IPS-NIHi11 (cell line): Measurements from ENCODE around the gene COX20.
"Not testable (repeated sequence)": the region's sequence is repeated elsewhere in the genome, so short reads cannot be mapped to it uniquely, and the experiment has no call there.

Experiments used
- DNase-seq: peaks from one replicate; pipeline ENCODE4 v3.0.0; 2012; ENCODE audit warnings: mixed read lengths, low spot score

COX20 gene, protein sequence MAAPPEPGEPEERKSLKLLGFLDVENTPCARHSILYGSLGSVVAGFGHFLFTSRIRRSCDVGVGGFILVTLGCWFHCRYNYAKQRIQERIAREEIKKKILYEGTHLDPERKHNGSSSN

DNA sequence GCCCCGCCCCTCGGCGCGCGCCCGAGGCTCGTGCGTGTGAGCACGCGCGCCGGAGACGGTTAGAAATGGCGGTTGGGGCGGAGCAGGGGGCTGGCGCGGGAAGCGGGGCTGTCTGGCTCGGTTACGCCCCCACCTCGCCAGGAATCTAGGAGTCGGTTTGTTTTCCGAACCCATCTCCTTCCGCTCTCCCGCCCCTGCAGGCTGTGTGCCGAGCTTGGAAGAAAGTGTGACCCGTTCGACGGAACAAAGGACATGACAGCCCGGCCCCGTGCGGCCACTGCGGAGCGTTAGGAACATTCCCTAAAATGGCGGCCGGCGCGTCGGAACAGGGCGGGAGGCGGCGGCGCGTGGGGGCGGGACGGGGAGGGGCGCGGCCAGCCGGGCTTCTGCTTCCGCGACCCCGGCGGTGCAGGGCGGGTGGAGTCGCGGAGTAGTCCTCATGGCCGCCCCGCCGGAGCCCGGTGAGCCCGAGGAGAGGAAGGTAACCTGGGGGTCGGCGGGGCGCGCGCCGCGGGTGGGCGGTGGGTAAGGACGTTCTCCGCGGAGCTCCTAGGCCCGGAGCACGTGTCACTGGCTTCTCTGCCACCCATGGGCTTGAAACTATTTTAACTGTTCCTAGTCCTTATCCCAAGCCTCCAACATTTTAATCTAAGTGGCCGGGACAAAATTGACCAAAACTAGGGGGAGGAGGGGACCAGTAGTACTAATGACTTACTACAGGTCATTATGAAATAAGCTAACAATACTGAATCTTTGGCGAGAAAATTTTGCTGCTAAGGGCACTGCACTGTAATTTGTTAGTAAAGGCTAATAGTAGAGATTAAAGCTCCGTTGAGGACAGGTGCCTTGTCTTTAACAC lies at the start of gene COX20:
COX20 (plus strand) TSS at position 383 of the 859 bp plus-strand sequence; CDS start at position 440, 57 bp downstream.
- peak; percentile 83 for DNase-seq

GRCh38 chr1:244788493-244789275 lies 46.8 kb upstream of the COX20 start:
- no peak for DNase-seq

DNA sequence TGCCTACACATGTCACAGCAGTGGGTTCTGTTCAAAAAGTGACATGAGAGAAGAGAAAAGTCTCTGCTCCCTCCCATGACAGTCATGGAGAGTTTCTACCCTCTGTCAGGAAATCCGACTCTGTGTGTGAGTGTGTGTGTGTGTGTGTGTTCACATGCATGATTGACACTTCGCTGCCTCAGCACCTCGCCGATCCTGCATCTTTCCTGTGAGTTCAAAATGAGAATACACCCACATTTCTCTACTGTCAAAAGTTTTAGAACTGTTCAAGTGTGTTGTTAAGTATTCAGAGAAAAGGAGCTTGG lies 46.2 kb upstream of the COX20 start:
- no peak for DNase-seq

GRCh38 chr1:244789731-244790130 lies 45.7 kb upstream of the COX20 start:
- DNase-seq, result no peak

GRCh38 chr1:244791061-244791460 lies 44.4 kb upstream of the COX20 start:
- no peak for DNase-seq

DNA sequence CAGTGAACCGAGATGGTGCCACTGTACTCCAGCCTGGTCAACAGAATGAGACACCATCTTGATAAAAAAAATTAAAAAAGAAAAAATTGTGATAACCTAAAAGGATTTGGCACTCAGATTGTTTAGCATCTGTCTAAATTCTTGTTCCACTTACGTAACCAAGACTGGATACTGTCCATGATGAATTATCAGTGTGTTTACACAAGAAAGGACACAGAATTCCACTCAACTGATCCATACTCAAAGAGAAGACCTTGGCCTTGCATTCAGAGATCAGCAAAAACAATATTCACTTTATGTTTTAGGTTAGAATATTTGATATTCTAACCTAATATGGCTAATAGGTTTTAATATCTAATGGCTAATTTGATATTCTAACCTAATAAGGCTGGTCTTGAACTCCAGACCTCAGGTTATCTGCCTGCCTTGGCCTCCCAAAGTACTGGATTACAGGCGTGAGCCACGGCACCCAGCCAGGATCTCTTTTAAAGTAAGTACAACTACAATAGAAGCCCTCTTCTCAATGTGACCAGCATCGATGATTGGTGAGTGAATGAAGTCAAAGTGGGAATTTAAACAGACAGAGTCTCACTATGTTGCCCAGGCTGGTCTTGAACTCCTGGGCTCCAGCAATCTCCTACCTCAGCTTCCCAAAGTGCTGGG lies 43.1 kb upstream of the COX20 start:
- DNase-seq, result no peak

GRCh38 chr1:244794071-244794470 lies 41.4 kb upstream of the COX20 start:
- no peak for DNase-seq

- not testable (repeated sequence) for DNase-seq
These were observed 40.9 kb upstream of the COX20 start for GRCh38 chr1:244794516-244794915.

- peak; percentile 74 for DNase-seq
These were observed 38.6 kb upstream of the COX20 start for GRCh38 chr1:244796719-244797406.

GRCh38 chr1:244800821-244801220 lies 34.6 kb upstream of the COX20 start:
- no peak for DNase-seq

DNA sequence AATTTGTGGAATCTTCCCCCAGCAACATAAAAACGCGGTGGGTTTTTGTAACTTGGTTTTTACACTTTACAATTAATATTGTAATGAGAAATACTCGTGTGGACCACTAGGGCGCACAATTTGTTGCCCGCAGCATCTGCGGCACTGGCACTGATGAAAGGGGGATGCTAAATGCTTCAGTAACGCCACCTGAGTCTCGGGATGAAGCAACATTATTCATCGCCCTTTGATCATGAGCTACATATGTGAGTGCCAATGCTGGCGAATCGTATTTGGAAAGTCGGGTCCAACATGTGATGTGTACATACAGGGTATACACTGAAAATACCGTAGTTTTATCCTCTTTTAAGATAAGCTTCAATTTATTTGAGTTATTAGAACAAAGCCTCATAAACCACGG lies 34.2 kb upstream of the COX20 start:
- peak; percentile 65 for DNase-seq

GRCh38 chr1:244802041-244802440 lies 33.4 kb upstream of the COX20 start:
- no peak for DNase-seq

DNA sequence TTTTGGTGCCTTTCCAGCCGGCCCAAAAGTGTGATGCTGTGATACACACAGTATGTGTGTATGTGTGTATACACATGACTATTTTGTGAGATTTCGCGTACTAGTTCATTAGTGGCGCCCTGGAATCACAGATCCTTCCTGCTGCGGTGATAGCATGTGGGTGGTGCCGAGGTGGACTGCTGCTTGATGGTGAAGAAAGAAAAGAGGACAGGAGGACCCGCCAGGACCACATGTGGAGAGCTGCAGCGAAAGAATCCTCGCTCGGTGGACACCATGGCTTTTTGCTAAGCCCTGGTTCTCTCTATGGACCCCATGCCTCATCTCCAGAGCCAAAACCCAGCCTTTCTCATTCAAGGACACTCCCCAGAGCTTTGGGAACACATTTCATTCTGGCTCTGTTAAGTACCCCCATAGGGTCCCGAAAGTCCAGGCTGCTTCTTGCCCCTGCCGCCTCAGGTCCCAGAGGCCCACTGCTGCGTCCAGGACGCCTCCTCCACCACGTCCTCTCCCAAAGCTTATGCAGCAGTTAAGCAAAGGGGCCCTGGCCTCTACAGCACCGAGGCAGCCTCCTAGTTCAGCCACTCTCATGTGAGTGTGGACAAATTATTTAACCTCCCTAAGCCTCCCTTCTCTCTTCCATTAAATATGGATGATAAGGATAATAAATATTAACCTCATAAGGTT lies 32.8 kb upstream of the COX20 start:
- no peak for DNase-seq

DNA sequence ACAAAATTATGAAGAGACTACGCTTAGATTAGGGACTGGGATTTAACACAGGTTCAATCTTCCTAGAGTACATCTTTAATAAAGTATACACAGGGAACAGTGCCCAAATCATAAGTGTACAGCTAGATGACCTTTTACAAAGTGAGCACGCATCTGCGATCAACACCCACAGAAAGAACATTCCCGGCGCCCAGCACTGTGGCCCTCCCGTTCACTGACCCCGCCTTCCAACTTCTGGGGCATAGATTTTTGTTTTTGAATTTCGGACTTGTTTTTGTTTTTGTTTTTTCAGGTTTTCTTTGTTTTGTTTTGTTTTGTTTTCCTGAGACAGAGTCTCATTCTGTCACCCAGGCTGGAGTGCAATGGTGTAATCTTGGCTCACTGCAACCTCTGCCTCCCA lies 30.6 kb upstream of the COX20 start:
- no peak for DNase-seq

DNA sequence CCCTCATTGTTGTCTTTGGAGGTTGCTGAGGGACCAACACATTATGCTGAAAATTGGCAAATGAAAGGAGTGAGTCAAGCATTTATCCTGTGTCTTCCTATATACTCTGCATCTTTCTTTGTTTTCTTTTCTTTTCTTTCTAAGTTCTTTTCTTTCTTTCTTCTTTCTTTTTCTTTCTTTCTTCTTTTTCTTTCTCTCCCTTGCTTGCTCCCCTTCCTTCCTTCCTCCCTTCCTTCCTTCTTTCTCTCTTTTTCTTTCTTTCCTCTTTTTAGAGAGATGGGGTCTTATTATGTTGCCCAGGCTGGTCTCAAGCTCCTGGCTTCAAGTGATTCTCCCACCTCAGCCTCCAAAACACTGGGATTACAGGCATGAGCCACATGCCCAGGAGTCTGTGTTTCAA lies 28.3 kb upstream of the COX20 start:
- no peak for DNase-seq

- DNase-seq, result no peak
These were observed 25.2 kb upstream of the COX20 start for GRCh38 chr1:244810221-244810620.

DNA sequence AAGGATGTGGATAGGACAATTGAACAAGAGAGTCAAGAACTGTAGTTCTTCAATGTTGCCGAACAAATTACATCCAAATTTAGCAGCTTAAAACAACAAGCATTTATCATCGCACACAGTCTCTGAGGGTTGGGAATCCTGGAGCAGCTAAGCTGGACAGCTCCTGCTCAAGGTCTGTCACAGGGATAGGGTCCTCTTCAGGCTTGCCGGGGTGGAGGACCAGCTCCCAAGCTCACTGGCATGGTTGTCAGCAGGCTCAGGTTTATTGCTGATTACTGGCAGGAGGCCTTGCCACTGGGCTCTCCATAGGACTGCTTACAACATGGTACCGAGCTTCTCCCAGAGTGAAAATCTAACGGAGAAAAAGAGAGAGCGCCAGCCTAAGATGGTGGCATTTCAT lies 22.1 kb upstream of the COX20 start:
- no peak for DNase-seq

GRCh38 chr1:244815600-244816099 lies 19.8 kb upstream of the COX20 start:
- no peak for DNase-seq

DNA sequence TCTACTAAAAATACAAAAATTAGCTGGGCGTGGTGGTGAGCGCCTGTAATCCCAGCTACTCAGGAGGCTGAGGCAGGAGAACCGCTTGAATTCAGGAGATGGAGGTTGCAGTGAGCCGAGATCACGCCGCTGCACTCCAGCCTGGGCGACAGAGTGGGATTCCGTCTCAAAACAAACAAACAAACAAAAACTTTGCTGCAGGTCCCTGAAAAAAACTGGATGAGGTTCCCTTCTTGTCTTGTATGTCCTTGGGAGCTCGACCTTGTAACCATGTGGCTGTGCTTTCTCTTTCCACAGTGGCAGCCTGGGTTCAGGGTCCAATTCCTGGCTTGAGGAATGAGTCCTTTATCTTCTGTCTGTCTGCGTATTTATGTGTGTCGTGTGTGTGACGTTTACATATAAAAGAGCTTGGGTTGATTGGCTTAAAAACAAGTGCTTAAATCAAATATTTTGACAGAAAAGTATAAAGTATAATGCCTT lies 18.0 kb upstream of the COX20 start:
- no peak for DNase-seq

GRCh38 chr1:244820131-244820530 lies 15.3 kb upstream of the COX20 start:
- DNase-seq, result no peak

DNA sequence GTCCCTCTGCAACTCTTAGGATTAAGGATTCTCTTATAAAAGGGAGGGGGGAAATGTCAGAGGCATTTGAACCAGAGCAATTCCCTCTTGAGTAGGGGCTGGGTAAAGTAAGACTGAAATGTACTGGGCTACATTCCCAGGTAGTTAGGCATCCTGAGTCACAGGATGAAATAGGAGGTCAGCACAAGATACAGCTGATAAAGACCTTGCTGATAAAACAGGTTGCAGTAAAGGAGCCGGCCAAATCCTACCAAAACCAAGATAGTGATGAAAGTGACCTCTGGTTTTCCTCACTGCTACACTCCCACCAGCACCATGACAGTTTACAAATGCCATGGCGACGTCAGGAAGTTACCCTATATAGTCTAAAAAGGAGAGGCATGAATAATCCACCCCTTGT lies 14.3 kb upstream of the COX20 start:
- DNase-seq, result no peak
